Endodermal cell (in vitro differentiated cells): ENCODE data around the gene GRIK3. TPM values are rescaled to one million over a fixed set of nuclear protein-coding genes. Genes with fewer than 3 reads are reported as not detected.

Source experiments
- DNase-seq: peaks from one replicate; pipeline ENCODE4 v3.0.0-alpha.2; 2017
- H3K27ac ChIP-seq: 2 replicates; pipeline ENCODE4 v1.5.1; 2013; ENCODE audit warnings: mild to moderate bottlenecking, low read depth, low read length, moderate library complexity
- H3K27me3 ChIP-seq: 2 replicates; pipeline ENCODE4 v1.6.1; 2013; ENCODE audit warnings: mild to moderate bottlenecking, low read length, moderate library complexity; ENCODE audit not compliant: insufficient read depth, control insufficient read depth, poor library complexity, severe bottlenecking
- H3K36me3 ChIP-seq: 2 replicates; pipeline ENCODE4 v1.7.0; 2013; ENCODE audit warnings: mild to moderate bottlenecking, low read length, moderate library complexity; ENCODE audit not compliant: control insufficient read depth, insufficient read depth
- H3K4me1 ChIP-seq: one replicate; pipeline ENCODE4 v1.7.0; 2013; ENCODE audit warnings: low read length; ENCODE audit not compliant: control insufficient read depth, insufficient read depth
- H3K4me3 ChIP-seq: 2 replicates; pipeline ENCODE4 v1.5.1; 2013; ENCODE audit warnings: mild to moderate bottlenecking, low read length, moderate library complexity
- H3K9ac ChIP-seq: 2 replicates; pipeline ENCODE4 v1.6.1; 2013; ENCODE audit warnings: mild to moderate bottlenecking, low read length, moderate library complexity; ENCODE audit not compliant: poor library complexity, severe bottlenecking; ENCODE audit errors: extremely low read depth
- H3K9me3 ChIP-seq: 2 replicates; pipeline ENCODE4 v1.6.1; 2013; ENCODE audit warnings: mild to moderate bottlenecking, low read length, moderate library complexity; ENCODE audit not compliant: control insufficient read depth
- H3K27ac Mint-ChIP-seq: 2 replicates; pipeline ENCODE4 v1.8.0; 2020; ENCODE audit warnings: mixed read lengths
- H3K27me3 Mint-ChIP-seq: 2 replicates; pipeline ENCODE4 v1.8.0; 2021; ENCODE audit warnings: mild to moderate bottlenecking, mixed read lengths; ENCODE audit not compliant: insufficient read depth
- H3K36me3 Mint-ChIP-seq: 2 replicates; pipeline ENCODE4 v1.8.0; 2020; ENCODE audit warnings: low read depth, mixed read lengths
- H3K4me1 Mint-ChIP-seq: 2 replicates; pipeline ENCODE4 v1.8.0; 2020; ENCODE audit warnings: mixed read lengths
- H3K4me3 Mint-ChIP-seq: 2 replicates; pipeline ENCODE4 v1.8.0; 2020; ENCODE audit warnings: mild to moderate bottlenecking, moderate library complexity, mixed read lengths
- H3K9me3 Mint-ChIP-seq: 2 replicates; pipeline ENCODE4 v1.8.0; 2020; ENCODE audit warnings: mild to moderate bottlenecking, mixed read lengths
- WGBS, 2 experiments: methylation state at CpG; one replicate each; pipeline versions ENCODE4 v1.1.5 to v1.1.7; 2013; ENCODE audit warnings: missing lambda C conversion rate in 2 of 2, mixed read lengths in 1 of 2; ENCODE audit not compliant: insufficient coverage in 1 of 2, insufficient read length in 1 of 2; 5-methylcytosine and 5-hydroxymethylcytosine counted together
- total RNA-seq, 2 donors: library from RNA; stranded (reverse); fragmentation: NEBNext Ultra II Directional in 1 of 2; extraction: Animal tissue kit (Norgen Biotek cat#: 25700) in 1 of 2; gene quantifications; 2 replicates in 1 of 2; 3 replicates in 1 of 2; pipeline ENCODE4 v1.2.1, GENCODE V29; 2021
- TF ChIP-seq, protein P1 (sequence below): fragments of 200-600 bp; sonication (generic); conservative IDR thresholded peaks from 2 replicates; pipeline ENCODE4 v1.5.0; 2021; ENCODE audit warnings: antibody characterized with exemption, mild to moderate bottlenecking

Gene GRIK3
- total RNA-seq, 2 donors from 2014 or later = 13.4 to 32.4 TPM

DNA sequence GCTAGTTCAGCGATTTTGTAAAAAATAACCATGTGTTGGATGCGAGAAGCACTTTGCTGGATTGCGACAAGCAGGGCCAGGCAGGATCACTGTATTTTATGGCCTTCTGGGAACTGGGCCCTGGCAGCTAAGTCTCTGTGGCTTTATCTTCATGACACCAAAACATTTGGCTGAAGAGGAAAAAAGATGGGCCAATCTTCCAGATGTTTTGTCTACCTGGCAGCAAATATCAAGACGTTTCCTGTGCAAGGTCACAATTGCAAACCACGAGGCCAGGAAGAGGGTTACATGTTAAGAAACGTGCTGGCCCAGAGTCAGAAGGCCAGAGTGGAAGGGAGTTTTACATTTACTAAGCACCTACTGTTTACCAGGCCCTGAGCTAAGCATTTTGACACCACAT lies 22.1 kb downstream of the GRIK3 start:
- WGBS, 2 experiments = 84 to 92% methylated on average over 3 to 6 of the region's 6 CpGs
- H3K4me3 ChIP-seq = no peak overlapping the region
- H3K27me3 Mint-ChIP-seq = peaks cover 2% of the 10 kb centered on the region
- TF ChIP-seq, protein P1, sequence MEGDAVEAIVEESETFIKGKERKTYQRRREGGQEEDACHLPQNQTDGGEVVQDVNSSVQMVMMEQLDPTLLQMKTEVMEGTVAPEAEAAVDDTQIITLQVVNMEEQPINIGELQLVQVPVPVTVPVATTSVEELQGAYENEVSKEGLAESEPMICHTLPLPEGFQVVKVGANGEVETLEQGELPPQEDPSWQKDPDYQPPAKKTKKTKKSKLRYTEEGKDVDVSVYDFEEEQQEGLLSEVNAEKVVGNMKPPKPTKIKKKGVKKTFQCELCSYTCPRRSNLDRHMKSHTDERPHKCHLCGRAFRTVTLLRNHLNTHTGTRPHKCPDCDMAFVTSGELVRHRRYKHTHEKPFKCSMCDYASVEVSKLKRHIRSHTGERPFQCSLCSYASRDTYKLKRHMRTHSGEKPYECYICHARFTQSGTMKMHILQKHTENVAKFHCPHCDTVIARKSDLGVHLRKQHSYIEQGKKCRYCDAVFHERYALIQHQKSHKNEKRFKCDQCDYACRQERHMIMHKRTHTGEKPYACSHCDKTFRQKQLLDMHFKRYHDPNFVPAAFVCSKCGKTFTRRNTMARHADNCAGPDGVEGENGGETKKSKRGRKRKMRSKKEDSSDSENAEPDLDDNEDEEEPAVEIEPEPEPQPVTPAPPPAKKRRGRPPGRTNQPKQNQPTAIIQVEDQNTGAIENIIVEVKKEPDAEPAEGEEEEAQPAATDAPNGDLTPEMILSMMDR = no peak
- no peak for DNase-seq
- no peaks in the 10 kb centered on the region for H3K36me3 ChIP-seq
- no peaks in the 10 kb centered on the region for H3K27me3 ChIP-seq
- peaks cover under 1% of the 10 kb centered on the region for H3K9me3 ChIP-seq
- no peak overlapping the region for H3K27ac Mint-ChIP-seq
- H3K9me3 Mint-ChIP-seq = no peaks in the 10 kb centered on the region
- no peak overlapping the region for H3K27ac ChIP-seq
- no peak overlapping the region for H3K9ac ChIP-seq
- no peak overlapping the region for H3K4me3 Mint-ChIP-seq
- peaks cover 13% of the 10 kb centered on the region for H3K4me1 ChIP-seq
- no peaks in the 10 kb centered on the region for H3K36me3 Mint-ChIP-seq
- peaks cover 18% of the 10 kb centered on the region for H3K4me1 Mint-ChIP-seq

DNA sequence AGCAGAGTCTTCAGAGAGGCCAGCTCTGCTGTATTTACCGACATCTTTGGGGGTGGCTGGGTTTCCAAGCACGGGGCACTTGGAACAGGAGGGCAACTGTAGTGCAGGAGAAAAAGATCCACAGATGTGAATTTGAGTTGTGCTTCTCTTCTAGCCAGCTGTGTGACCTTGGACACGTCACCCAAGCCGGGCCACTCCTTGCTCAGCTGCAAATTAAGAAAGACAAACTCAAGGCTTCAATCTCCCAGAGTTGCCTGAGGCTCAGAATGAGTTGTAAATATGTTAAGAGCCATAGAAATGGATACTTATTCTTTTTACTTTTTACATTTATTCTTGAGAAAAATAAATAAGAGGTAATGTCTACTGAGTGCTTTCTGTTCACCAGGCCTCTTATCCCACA lies 24.3 kb downstream of the GRIK3 start:
- H3K4me1 Mint-ChIP-seq = peaks cover 14% of the 10 kb centered on the region
- no peaks in the 10 kb centered on the region for H3K9me3 ChIP-seq

DNA sequence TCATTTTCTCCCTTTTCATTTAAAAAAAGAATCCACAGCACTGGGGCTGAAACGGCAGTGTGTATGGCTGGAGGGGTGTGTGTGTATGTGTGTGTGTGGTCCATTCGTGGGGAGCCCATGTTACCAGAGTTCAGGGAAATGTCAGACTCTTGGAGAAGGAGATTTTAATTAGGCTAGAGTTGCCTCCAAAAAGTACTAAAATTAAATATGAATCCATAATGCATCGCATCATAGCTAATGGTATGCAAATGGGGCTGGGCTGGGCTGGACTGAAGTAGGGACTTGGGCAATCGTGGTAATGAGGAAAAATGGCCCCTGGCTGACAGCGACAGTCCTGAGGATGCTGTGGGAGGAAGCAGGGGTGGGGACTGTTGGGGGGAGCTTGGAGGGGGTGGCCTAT lies 24.8 kb downstream of the GRIK3 start:
- DNase-seq = no peak
- Histone ChIP-seq H3K27me3 (no peaks in the 10 kb centered on the region), H3K36me3 (no peaks in the 10 kb centered on the region), H3K4me1 (peaks cover 9% of the 10 kb centered on the region), H3K27ac (no peak overlapping the region), H3K9me3 (no peaks in the 10 kb centered on the region), H3K4me3 (no peak overlapping the region), H3K9ac (no peak overlapping the region)
- no peaks in the 10 kb centered on the region for H3K36me3 Mint-ChIP-seq
- no peak overlapping the region for H3K27ac Mint-ChIP-seq
- peaks cover 2% of the 10 kb centered on the region for H3K27me3 Mint-ChIP-seq
- TF ChIP-seq, protein P1 = no peak
- peaks cover 16% of the 10 kb centered on the region for H3K4me1 Mint-ChIP-seq
- 90 to 92% methylated on average over 2 to 5 of the region's 5 CpGs for WGBS, 2 experiments
- no peaks in the 10 kb centered on the region for H3K9me3 Mint-ChIP-seq
- H3K4me3 Mint-ChIP-seq = no peak overlapping the region

More for the DNA sequence above, 24.3 kb downstream of the GRIK3 start:
- Histone ChIP-seq H3K36me3 (no peaks in the 10 kb centered on the region), H3K9ac (no peak overlapping the region), H3K4me1 (peaks cover 8% of the 10 kb centered on the region), H3K27me3 (no peaks in the 10 kb centered on the region), H3K27ac (no peak overlapping the region), H3K4me3 (no peak overlapping the region)
- no peaks in the 10 kb centered on the region for H3K9me3 Mint-ChIP-seq
- peaks cover 2% of the 10 kb centered on the region for H3K27me3 Mint-ChIP-seq
- WGBS, 2 experiments = 80 to 81% methylated on average over 2 to 4 of the region's 4 CpGs
- H3K36me3 Mint-ChIP-seq = no peaks in the 10 kb centered on the region
- H3K4me3 Mint-ChIP-seq = no peak overlapping the region
- no peak for DNase-seq
- TF ChIP-seq, protein P1 = no peak
- no peak overlapping the region for H3K27ac Mint-ChIP-seq
